NCI-H345 (cell line): ENCODE results near the gene NUDC.
"Not testable (repeated sequence)": the region's sequence is repeated elsewhere in the genome, so short reads cannot be mapped to it uniquely, and the experiment has no call there.

Experiments
- DNase-seq: peaks from one replicate; lab custom pipeline; 2025; lab: John Stamatoyannopoulos, UW

The NUDC gene

DNA sequence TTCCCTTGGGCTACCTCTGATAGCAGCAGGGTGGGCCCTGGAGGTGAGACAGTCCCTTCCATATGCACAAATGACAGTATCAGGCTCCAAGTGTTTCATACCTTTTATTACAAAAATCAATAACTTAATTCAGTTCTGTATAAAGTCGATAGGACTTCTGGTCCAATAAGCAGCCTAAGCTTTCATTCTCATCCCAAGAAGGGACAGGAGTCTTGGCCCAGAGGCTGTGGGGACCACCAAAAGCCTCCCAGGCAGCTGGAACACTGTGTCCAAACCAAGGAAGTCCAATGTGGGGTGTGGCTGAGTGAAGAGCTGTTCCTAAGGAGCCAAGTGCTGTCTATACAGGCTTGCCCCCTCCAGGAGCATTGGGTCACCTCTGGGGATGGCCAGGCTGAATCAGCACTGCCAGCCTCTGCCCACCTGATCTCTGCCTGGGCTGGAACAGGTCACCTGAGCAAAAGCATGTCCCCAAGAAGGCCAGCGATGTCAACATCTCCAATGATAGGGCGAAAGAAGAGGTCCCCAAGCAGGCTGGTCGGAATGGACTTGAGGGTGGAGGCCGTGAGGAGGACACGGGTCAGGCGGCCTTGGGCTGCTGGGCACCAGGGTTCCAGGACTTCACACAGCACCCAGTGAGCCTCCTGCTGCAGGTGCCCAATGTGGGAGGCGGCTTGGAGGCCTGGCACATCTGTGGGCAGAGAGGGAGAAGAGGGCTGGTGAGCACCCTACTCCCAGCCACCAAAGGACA, 10.0 kb upstream of the NUDC start:
- DNase-seq = no peak

DNA sequence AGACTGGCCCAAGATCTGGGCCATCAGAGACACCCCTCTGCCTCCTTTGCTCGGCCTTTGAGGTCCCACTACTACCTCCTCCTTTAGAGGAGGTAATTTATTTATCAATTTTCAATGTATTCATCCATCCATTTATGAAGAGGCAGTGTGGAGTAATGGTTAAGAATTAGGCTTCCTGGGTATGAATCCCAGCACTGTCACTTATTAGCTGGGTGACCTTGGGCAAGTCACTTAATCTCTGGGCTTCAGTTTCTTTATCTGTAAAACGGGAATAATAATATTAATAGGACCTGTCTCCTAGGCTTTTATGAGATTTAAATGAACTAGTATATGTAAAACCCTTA, 9.4 kb upstream of the NUDC start:
- no peak for DNase-seq

DNA sequence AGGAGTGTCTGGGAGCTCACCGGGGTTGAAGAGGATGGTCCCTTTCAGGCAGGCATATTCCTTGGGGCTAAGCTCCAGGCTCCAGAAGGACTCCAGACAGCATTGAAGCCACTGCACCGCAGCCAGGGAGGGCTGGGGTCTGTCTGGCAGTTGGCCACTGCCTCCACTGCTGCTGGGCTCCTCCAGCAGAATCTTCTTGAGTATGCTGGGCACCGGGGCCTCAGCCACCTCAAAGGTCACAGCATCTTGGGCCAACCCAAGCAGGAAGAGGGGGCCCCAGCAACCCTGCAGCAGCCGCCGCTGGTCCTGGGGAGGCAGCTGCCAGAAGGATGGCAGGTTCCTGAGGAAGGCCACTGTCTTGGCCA, 8.2 kb upstream of the NUDC start:
- DNase-seq = peak; percentile 4

DNA sequence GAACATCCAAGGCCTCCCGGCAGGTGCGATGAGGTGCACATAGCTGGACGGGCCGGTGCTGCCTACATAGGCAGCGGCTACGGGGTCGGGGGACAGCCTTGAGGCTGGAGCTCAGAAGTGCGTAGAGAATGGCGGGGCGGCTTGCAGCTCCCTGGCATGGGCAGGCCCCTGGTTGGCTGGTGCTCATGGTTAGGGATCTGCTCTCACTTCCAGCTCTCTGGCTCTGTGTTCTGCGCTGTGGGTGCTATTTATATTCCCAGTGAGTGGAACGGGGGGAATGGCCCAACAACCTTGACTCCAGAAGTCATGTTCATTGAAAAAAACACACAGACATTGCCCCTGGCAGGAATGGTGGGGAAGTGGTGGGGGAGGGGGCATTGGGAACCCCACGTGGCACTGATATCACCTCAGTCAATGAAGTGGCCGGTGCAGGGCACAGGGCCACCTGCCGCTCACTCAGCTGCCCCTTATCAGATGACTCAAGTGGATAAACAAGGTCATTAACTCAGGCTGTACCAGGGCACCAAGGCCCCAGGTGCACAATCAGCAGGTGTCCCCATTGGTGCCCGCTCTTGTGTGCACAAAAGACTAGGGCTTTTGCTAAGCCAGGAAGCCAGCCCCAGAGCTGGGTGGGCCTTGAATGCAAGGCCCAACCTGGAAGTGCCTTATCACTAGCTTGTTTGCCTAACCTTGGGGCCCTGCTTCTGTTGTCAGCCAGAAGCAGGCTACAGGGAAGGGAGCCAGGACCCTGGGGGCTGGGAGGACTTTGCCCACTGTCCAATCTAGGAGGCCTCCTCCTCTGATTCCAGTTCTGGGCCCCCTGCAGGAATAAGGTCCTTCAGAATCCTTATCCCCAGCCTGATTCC, 7.6 kb upstream of the NUDC start, which contains the start of gene NR0B2:
TSS of gene NR0B2 (minus strand) at position 222 of the 866 bp plus-strand sequence. CDS start at position 187, 35 bp downstream.
- DNase-seq = peak; percentile 97

DNA sequence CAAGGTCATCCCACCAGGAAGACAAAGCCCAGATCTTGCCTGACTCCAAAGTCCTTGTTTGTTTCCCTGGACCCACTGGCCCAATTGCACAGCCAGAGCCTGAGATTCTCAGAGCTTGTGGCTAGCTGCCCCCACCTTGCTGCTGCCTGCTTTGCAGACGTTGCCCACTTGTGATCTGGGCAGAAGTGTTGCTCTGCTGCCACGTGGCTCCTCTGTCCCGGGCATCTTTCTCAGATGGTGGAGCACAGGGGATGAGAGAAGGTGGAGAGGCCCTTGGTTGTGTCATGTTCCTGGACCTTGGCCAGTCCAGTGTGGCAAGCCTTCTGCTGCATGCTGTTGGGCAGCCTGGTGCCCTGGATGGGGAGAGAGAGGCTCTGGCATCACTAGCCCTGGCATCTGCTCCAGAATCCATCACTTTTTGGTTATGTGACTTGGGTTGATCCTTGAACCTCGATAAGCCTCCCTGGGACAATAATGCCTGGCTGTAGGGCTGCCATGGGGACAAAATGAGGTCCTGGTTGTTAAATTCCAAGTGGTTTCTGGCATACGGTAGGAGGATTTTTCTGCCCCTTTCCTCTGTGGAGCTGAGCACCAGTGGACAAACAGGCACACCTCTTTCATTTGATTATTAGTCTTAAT, 6.2 kb upstream of the NUDC start:
- no peak for DNase-seq

DNA sequence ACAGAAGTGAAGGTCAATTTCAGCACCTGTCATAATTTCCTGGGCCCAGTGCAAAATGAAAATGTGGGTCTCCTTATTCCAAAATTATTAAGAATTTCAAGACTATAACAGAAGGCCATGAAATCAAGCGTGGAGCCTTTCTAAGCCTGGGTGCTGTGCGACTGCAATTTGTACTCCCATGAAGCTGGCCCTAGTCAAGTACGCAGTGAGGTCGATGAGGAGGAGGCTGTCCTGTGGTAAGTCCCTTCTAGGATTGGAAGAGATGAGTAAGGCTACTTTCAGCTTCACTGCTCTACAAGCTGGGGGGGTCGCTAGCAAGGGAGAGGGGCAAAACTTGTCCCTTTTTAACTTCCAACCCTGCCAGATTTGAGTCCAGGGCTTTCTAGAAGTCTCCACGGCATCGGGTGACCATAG, 410 bp upstream of the NUDC start:
- DNase-seq = no peak

DNA sequence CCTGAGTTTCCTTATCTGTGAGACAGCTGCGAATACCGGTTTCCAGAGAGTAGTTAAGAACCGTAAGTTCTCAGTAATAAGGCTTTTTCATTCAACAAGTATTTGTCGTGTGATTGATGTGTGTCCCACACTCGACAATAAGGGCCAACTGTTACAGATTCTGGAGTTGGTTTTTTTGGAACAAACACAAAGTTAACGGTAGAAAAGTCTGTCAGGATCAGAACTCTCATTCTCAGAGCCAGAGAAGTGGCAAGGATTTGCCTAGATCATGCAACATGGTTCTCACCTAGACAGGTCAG, 837 bp downstream of the NUDC start:
- no peak for DNase-seq

DNA sequence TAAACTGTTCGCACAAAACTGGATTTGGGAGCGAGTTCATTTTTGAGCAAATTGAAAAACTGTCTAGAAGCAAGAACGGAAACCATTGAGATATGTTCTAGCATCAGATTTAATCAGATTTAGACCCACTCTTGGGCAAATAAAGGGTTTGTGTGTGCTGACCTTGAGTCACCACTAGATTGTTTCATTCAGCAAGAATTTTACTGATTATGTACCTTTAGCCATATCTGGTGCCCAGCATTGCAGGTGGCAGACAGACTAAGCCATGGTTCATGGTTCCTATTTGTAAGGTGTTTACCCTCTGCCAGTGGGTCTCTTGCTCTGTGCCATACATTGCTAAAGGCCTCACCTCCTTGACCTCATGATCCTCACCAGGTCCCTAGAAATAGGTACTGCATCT, 1.4 kb downstream of the NUDC start:
- no peak for DNase-seq

DNA sequence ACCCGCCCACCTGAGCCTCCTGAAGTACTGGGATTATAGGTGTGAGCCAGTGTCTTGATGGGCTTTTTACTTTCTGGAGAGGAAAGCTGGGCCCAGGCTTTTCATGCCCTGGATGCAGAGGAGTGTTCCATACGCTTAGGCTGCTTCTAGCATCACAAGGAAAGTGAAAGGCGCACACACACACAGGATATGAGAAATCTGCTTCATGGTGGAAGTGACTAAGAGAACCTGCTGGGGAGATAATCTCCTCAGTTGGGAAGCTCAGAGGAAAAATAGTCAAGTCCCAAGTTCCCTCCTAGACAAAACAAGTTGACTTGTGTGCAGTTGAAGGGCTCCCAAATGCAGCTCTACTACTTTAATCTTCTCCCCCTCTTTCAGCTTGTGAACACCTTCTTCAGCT, 2.2 kb downstream of the NUDC start:
- no peak for DNase-seq

DNA sequence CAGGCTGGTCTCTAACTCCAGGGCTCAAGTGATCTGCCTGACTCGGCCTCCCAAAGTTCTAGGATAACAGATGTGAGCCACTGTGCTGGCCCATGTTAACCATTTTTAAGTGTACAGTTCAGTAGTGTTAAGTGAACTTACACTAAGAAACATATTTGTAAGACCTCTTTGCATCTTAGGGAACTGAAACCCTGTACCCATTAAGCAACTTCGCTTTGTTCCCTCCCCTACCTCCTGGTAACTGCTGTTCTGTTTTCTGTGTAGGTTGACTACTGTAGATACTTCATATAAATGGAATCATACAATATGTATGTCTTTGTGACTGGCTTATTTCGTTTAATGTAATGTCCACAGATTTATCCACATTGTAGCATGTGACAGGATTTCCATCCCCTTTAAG, 11.0 kb downstream of the NUDC start:
- DNase-seq = no peak

DNA sequence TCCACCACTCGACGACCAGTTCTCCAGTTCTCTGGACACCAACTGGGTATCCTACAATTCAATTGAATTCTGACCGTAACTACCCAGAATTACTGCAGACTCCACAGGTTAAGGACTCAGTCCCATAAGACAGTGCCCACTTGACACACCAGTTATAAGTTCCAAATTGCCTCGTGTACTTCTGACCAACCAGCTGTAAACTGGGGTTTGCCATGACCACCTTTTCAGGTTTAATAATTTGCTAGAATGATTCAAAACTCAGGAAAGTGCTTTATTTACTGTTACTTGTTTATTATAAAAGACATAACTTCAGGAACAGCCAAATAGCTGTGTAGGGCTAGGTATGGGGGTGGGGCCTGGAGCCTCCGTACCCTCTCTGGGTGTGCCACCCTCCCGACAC, 15.3 kb downstream of the NUDC start:
- DNase-seq = no peak

DNA sequence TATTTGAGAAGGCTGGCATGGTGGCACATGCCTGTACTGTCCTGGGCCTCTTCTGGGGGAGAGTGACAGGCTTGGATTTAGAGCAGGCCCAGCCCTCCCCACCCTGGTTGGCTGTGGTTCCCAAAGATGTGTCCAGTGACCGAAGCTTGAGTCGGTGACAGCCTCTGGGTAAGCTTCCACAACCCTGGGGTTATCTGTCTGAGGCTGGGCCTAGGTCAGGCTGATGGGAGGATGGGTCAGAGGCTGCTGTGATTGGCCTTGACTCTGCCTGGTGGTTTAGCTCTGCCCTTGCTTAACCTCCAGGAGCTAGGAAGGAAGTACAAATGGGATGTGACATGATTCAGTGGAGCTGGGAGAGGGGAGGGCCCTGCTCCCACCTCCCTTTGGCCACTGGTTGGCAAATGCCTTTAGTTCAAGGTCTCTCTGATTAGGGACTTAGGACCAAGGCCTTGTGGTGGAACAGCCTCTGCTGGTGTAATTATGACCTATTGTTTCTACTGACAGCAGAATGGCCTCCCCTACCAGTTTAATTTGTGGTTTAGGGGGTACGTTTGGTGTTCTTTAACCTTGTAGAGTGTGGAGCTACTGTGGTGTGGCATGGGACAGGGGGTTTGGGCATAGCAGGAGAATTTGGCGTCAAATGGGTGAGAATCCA, 16.6 kb downstream of the NUDC start:
- DNase-seq = no peak

DNA sequence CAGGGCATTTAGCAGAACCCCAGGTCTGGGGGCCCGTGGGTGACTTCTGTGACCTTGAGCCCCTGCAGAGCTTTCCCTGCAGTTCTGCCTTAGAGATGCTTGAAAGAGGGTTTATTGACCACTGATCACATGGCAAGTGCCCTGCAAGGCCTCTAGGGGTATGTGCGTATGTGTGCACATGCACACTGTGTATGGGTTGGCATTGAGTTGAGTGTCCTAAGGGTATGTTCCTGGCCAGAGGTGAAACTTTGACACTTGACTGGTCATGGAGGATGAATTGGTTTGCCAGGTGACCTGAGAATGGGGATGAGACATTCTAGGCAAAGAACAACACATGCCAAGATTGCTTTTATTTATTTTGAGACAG, 17.1 kb downstream of the NUDC start:
- no peak for DNase-seq

DNA sequence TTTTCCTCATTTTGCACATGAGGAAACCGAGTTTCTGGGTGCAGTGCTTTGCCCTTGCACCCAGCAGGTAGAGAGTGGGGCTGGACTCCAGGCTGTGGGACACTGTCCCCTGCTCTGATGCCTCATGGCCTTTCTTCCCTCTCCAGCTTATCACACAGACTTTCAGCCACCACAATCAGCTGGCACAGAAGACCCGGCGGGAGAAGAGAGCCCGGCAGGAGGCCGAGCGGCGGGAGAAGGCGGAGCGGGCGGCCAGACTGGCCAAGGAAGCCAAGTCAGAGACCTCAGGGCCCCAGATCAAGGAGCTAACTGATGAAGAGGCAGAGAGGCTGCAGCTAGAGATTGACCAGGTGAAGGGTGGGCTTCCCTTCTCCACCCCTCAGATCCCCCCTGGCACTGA, 19.8 kb downstream of the NUDC start:
- no peak for DNase-seq

DNA sequence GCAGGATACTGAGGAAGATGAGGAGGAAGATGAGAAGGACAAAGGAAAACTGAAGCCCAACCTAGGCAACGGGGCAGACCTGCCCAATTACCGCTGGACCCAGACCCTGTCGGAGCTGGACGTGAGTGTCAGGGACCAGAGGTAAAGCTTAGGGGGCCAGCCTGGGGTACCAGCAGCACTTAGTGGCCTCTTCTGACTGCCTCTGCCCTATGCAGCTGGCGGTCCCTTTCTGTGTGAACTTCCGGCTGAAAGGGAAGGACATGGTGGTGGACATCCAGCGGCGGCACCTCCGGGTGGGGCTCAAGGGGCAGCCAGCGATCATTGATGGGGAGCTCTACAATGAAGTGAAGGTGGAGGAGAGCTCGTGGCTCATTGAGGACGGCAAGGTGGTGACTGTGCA, 21.1 kb downstream of the NUDC start:
- no peak for DNase-seq

DNA sequence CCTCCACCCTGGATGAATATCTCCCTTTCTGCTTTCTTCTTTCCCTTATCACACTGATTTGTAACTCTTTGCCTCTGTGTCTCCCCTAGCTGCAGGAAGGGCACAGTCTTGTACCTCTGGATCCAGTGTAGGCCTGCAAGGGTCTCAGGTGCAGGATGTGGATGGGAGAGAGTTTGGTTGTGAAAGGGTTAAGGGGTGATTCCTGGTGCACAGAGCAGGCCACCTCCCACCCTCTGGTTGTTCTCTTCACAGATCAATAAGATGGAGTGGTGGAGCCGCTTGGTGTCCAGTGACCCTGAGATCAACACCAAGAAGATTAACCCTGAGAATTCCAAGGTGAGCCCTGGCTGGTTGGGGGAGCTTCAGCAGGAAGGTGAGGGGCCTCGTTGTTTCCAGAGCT, 23.6 kb downstream of the NUDC start:
- DNase-seq = no peak

DNA sequence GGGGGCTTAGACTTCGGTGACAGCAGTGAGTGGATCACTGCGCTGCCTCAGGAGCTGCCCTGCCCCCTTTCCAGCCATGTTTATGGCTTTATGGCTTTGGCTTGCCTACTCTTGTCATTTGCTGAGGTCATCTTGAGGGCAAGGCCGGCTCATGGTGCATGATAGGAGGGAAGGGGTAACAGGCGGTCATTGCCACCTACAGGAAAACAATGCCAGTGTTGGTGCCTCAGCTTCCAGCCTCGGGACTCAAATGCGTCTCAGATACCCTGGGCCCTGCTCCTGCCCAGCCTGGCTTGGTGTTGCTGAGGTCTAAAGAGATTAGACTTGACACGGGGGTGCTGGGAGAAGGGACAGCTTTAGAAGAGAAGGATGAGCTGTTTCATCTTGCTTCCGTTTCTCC, 24.2 kb downstream of the NUDC start:
- no peak for DNase-seq

DNA sequence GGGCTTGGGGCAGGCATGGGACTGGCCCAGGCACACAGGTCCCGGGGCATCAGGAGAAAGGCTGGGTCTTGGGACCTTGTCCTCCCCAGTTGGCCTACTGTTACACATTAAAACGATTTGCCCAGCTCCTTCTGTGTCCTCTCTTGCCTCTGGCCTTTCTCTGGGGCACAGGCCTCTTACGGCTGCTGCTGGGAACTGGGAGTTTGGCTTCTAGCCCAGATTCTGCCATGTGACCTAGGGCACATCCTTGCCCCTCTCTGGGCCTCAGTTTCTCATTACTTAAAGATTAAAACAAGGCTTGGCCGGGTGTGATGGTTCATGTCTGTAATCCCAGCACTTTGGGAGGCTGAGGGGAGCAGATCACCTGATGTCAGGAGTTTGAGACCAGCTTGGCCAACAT, 24.7 kb downstream of the NUDC start:
- no peak for DNase-seq

DNA sequence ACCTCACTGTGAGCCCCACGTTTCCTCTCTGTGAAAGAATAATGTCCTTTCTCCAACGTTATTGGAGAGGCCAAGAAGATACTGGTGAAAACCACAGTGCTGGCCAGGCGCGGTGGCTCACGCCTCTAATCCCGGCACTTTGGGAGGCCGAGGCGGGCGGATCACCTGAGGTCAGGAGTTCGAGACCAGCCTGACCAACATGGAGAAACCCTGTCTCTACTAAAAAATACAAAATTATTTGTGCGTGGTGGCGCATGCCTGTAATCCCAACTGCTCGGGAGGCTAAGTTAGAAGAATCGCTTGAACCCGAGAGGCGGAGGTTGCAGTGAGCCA, 27.1 kb downstream of the NUDC start:
- DNase-seq = not testable (repeated sequence)

DNA sequence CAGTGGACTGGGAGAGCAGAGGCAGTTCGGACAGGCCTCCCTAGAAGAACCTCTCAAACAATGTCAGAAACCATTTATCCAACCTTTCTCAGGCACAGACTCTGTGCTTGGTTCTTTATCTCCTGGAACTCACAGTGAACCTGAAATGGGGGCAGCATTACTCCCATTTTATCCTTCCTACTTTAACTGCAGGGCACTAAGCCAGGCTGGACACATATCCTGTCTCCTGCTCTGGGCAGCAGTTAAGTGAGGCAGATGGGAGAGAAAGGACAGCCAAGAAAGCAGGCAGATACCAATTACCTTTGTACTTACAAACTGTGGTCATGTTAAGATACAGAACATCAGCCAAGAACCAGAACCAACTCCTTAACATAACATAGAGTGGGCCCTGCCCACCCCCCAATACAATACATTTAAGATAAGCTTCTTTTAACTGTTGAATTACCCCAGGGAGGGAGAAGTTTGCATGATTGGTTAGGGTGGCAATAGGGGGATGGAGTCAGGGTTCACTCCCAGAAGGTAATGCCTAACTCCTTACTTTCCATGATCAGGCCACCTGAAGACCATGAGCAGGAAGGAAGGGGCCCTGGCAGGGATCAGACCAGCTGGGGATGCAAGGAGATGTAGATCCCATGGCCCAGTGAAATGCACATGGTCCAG, 27.9 kb downstream of the NUDC start:
- DNase-seq = no peak

DNA sequence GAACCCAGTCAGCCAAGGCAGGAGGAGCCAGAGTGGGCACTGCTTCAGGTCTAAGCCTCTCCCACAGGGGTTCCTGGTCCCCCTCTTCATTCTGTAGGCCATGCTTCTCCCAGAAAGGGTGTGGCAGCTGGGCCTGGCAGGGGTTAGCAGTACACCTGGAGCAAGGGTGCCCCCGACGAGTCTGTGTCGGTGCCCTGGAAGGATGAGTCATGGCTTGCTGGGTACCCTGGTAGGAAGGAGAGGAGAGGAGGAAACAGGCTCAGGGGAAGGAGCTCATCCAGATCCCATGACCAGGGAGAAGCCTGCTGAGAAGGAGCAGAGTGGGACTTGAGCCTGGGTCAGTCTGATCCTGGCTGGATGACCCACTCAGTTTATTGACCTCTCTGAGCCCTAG, 28.4 kb downstream of the NUDC start:
- no peak for DNase-seq

DNA sequence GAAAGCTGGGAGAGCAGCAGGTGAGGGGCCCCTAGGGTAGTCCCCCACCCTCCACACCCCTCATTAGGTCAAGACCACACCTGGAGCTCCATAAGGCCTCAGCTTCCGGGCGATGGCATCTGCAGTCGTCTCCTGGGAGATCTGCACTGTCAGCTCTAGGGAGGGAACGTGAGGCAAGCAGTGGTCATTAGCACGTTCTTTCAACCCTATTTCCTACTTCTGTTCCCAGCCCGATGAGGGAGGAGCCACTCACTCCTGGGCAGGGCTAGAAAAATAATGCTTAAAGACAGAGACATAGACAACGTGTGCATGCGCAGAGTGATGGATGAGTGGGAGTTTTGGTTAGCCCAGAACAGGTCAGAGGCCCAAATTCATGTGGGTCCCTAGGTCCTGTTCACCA, 29.1 kb downstream of the NUDC start:
- no peak for DNase-seq

DNA sequence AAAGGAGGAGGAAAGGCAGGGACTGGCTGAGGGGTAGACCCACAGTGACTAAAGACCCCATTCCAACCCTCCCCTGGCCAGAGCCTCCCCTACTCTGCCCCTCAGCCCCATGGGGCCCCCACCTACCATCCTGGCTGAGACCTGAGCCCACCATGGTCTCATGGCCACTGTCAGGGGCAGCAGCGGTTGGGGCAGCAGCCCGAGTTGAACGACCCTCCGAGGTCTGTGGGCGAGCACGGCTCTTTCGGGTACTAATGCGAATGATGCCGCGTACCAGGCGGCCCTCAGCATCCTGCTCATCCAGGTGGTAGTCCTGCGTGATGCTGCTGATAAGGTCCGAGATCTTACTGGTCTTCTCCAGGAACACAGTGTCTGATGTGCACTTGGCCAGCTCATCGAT, 29.7 kb downstream of the NUDC start:
- DNase-seq = no peak
